IMR-90 (cell line): ENCODE measurements around the gene ANKMY1. TPM values are rescaled to one million over a fixed set of nuclear protein-coding genes. Genes with fewer than 3 reads are reported as not detected.

Experiments
- MAZ ChIP-seq: IDR thresholded peaks from 2 replicates; pipeline ENCODE4 v1.6.1; 2012; ENCODE audit warnings: low read depth, mild to moderate bottlenecking, low read length, improper control_type of control experiment, moderate library complexity, borderline replicate concordance
- MXI1 ChIP-seq: IDR thresholded peaks from 2 replicates; pipeline ENCODE4 v1.6.1; 2012; ENCODE audit warnings: low read depth, mild to moderate bottlenecking, low read length, moderate library complexity, borderline replicate concordance
- NFE2L2 ChIP-seq: fragments of 150-350 bp; IDR thresholded peaks from 2 replicates; pipeline ENCODE4 v1.6.1; 2016; ENCODE audit warnings: low read depth, mild to moderate bottlenecking, low read length
- POLR2A ChIP-seq: IDR thresholded peaks from 2 replicates; pipeline ENCODE4 v1.6.1; 2012; ENCODE audit warnings: mild to moderate bottlenecking, low read depth, low read length
- RAD21 ChIP-seq: IDR thresholded peaks from 2 replicates; pipeline ENCODE4 v1.6.1; 2012; ENCODE audit warnings: low read length, improper control_type of control experiment
- RCOR1 ChIP-seq: IDR thresholded peaks from 2 replicates; pipeline ENCODE4 v1.6.1; 2012; ENCODE audit warnings: mild to moderate bottlenecking, low read length, improper control_type of control experiment; ENCODE audit not compliant: insufficient replicate concordance
- RFX5 ChIP-seq: IDR thresholded peaks from 2 replicates; pipeline ENCODE4 v1.8.0; 2012; ENCODE audit warnings: low read depth, mild to moderate bottlenecking, low read length, moderate library complexity
- SMC3 ChIP-seq: fragments of 150-350 bp; IDR thresholded peaks from 2 replicates; pipeline ENCODE4 v1.6.1; 2016; ENCODE audit warnings: low read depth, mild to moderate bottlenecking, antibody characterized with exemption, low read length, moderate library complexity
- polyA plus RNA-seq, 3 experiments: library from polyadenylated mRNA; depleted of rRNA; stranded (reverse); fragments of >200 nt; gene quantifications; 2 replicates each; pipeline ENCODE4 v1.2.3, GENCODE V29; 2012; ENCODE audit warnings: low replicate concordance in 1 of 3
- total RNA-seq: library from RNA; depleted of rRNA; stranded (reverse); fragments of >200 nt; gene quantifications from 2 replicates; pipeline ENCODE4 v1.2.3, GENCODE V29; 2012

The ANKMY1 gene
- total and polyA plus RNA-seq, 2 of the 4 experiments (the other 2 are of a cell fraction) = 2.9 to 5.5 TPM

GRCh38 chr2:240593703-240594451, 36.1 kb upstream of the ANKMY1 start (continued):
- no peak for TF ChIP-seq NFE2L2
- TF ChIP-seq MXI1 = no peak
- TF ChIP-seq POLR2A = no peak
- TF ChIP-seq RFX5 = no peak
- no peak for TF ChIP-seq MAZ
- no peak for TF ChIP-seq RAD21
- TF ChIP-seq RCOR1 = no peak
- TF ChIP-seq SMC3 = no peak
